Adrenal gland (tissue), 12 donors: ENCODE data around the gene DUS1L. TPM values are rescaled to one million over a fixed set of nuclear protein-coding genes. Genes with fewer than 3 reads are reported as not detected.

Experiments used
- DNase-seq, 7 donors: peaks; one replicate each; pipeline ENCODE4 v3.0.0-alpha.2; 2019 to 2020
- H3K27ac ChIP-seq, 5 donors: fragments of 200-600 bp; sonication (generic) in 4 of 5; 1 replicate in 3 of 5; 2 replicates in 2 of 5; pipeline versions ENCODE4 v1.5.1 to v1.8.0; 2016 to 2020; ENCODE audit warnings: mild to moderate bottlenecking in 1 of 5
- H3K27me3 ChIP-seq: fragments of 200-600 bp; 2 replicates; pipeline ENCODE4 v1.8.0; 2021
- H3K36me3 ChIP-seq, 2 donors: fragments of 200-600 bp; replicated peaks in 1 of 2; 1 replicate in 1 of 2; 2 replicates in 1 of 2; pipeline versions ENCODE4 v1.5.1 to v1.8.0; 2018 to 2022
- H3K4me1 ChIP-seq, 2 donors: fragments of 200-600 bp; replicated peaks in 1 of 2; 1 replicate in 1 of 2; 2 replicates in 1 of 2; pipeline versions ENCODE4 v1.5.1 to v1.8.0; 2018 to 2021
- H3K4me3 ChIP-seq, 4 donors: fragments of 200-600 bp; sonication (generic) in 3 of 4; one replicate each; pipeline ENCODE4 v1.5.1; 2016 to 2018
- H3K9me3 ChIP-seq, 3 donors: fragments of 200-600 bp; sonication (generic) in 1 of 3; replicated peaks in 1 of 3; 1 replicate in 2 of 3; 2 replicates in 1 of 3; pipeline versions ENCODE4 v1.5.1 to v1.8.0; 2016 to 2021
- CTCF ChIP-seq, 6 experiments: fragments of 450-650 bp in 4 of 6; fragments of 200-600 bp in 2 of 6; sonication (generic) in 1 of 6; IDR thresholded peaks; 1 replicate in 5 of 6; 2 replicates in 1 of 6; pipeline versions ENCODE4 v1.5.1 to v1.8.0; 2016 to 2021; ENCODE audit warnings: antibody characterized with exemption in 6 of 6, mild to moderate bottlenecking in 2 of 6, moderate library complexity in 1 of 6
- POLR2A ChIP-seq, 2 donors: fragments of 450-650 bp; IDR thresholded peaks; one replicate each; pipeline ENCODE4 v1.6.1; 2017; ENCODE audit warnings: antibody characterized with exemption in 2 of 2, mild to moderate bottlenecking in 2 of 2, moderate library complexity in 1 of 2
- WGBS, 4 donors: extraction: QIAGEN DNeasy Blood & Tissue Kit in 2 of 4; methylation state at CpG; one replicate each; pipeline versions ENCODE4 v1.1.5 to v1.1.7; 2013 to 2017; 5-methylcytosine and 5-hydroxymethylcytosine counted together
- intact Hi-C, 2 donors: fragments of 100-400 bp; cut with DNase I; formaldehyde crosslinking; loops; one replicate each; pipeline versions ENCODE4 v1.14.1 to v1.15.0; 2022 to 2023
- polyA plus RNA-seq, 3 donors: library from polyadenylated mRNA; stranded (reverse); fragments of 200-250 nt in 2 of 3; fragments of 350-450 nt in 1 of 3; fragmentation: Illumina TruSeq in 1 of 3; extraction: RNeasy Lipid Tissue Mini Kit (QIAGEN cat#74804) in 1 of 3; gene quantifications; one replicate each; pipeline ENCODE4 v1.2.3, GENCODE V29; 2013 to 2014
- total RNA-seq, 9 donors: library from RNA; depleted of rRNA in 4 of 9; stranded (reverse); fragments of >200 nt in 4 of 9; fragments of 120-200 nt in 1 of 9; fragmentation: NEBNext Ultra II Directional in 1 of 9; extraction: Animal tissue kit (Norgen Biotek cat#: 25700) in 1 of 9; gene quantifications; one replicate each; pipeline versions ENCODE4 v1.1.0 to v1.2.4, GENCODE V29; 2013 to 2023
- donor health status: healthy with polysubstance abuse.
- donor health status: Bipolar disorder and iron deficiency.
- donor health status: DM: yes; HTN: yes; CAD: no.
- donor health status: DM: no; HTN: no; CAD: no.
- donor health status: DM: no; HTN: no; CAD: no.
- donor health status: DM: yes; HTN: yes; CAD: no.

DUS1L gene
- total and polyA plus RNA-seq, 12 donors = 38.5 to 397 (median 75.7) TPM

GRCh38 chr17:82047379-82047778 is 18.2 kb downstream of the DUS1L start:
- intact Hi-C loops = no loop called here

GRCh38 chr17:82046903-82047302 is 18.7 kb downstream of the DUS1L start:
- Histone ChIP-seq H3K27ac (no peak overlapping the region), H3K36me3 (peaks cover 0 to 31% of the 10 kb centered on the region in 2 donors), H3K27me3 (no peaks in the 10 kb centered on the region), H3K9me3 (no peaks in the 10 kb centered on the region), H3K4me3 (no peak overlapping the region), H3K4me1 (peaks cover 7 to 8% of the 10 kb centered on the region in 2 donors)
- 91 to 94% (median 93%) methylated on average over 20 to 21 of the region's 21 CpGs for WGBS, 4 donors
- intact Hi-C loops = no loop called here
- no peak for DNase-seq
- no peak for TF ChIP-seq POLR2A (IDR thresholded peaks at IDR 0.05)
- no peak for TF ChIP-seq CTCF (IDR thresholded peaks at IDR 0.05)

More at GRCh38 chr17:82047379-82047778, 18.2 kb downstream of the DUS1L start:
- H3K9me3 ChIP-seq = no peaks in the 10 kb centered on the region
- no peak for DNase-seq
- H3K4me1 ChIP-seq = peaks cover 8 to 9% of the 10 kb centered on the region in 2 donors
- no peak overlapping the region for H3K27ac ChIP-seq
- H3K36me3 ChIP-seq = peaks cover 0 to 31% of the 10 kb centered on the region in 2 donors
- no peak overlapping the region for H3K4me3 ChIP-seq
- no peak for TF ChIP-seq CTCF (IDR thresholded peaks at IDR 0.05)
- TF ChIP-seq POLR2A (IDR thresholded peaks at IDR 0.05) = no peak
- WGBS, 4 donors = 90 to 96% (median 91%) methylated on average over 19 to 24 of the region's 24 CpGs
- H3K27me3 ChIP-seq = no peaks in the 10 kb centered on the region

DNA sequence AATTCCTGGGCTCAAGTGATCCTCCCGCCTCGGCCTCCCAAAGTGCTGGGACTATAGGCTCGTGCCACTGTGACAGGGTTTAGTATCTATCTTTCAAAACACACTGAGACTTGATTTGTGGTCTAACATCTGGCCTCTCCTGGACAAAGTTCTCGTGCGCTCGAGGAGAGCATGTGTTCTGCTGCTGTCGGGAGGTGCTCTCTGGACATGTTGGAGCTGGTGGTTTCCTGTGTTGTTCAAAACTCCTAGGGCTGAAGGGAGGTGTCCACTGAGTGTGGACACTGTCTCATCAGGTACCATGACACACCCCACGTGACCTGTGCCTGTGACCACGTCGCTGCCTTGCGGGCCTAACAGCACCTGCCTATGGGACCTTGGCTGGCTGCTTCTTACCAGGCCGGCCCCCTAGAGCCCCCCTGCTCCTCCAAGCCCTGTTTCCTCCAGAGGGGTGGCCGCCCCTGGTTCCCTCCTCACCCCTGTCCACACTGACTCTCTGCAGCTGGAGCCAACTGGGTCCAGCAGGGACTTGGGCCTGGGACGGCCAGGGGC is 19.6 kb downstream of the DUS1L start:
- Histone ChIP-seq H3K4me3 (no peak overlapping the region), H3K27ac (no peak overlapping the region), H3K9me3 (no peaks in the 10 kb centered on the region), H3K4me1 (peaks cover 7% of the 10 kb centered on the region in 2 donors), H3K36me3 (peaks cover 0 to 31% of the 10 kb centered on the region in 2 donors), H3K27me3 (no peaks in the 10 kb centered on the region)
- WGBS, 4 donors = 78 to 86% (median 79%) methylated on average over 10 to 14 of the region's 14 CpGs
- no peak for DNase-seq
- TF ChIP-seq CTCF (IDR thresholded peaks at IDR 0.05) (no peak), POLR2A (IDR thresholded peaks at IDR 0.05) (no peak)
- intact Hi-C loops = no loop called here

GRCh38 chr17:82043507-82043906 is 22.1 kb downstream of the DUS1L start:
- Histone ChIP-seq H3K9me3 (no peaks in the 10 kb centered on the region), H3K36me3 (peaks cover 0 to 13% of the 10 kb centered on the region in 2 donors), H3K4me3 (no peak overlapping the region), H3K27ac (no peak overlapping the region), H3K27me3 (no peaks in the 10 kb centered on the region), H3K4me1 (no peaks in the 10 kb centered on the region)
- intact Hi-C loops = no loop called here
- TF ChIP-seq POLR2A (IDR thresholded peaks at IDR 0.05) (no peak), CTCF (IDR thresholded peaks at IDR 0.05) (no peak)
- DNase-seq = no peak
- 75 to 81% (median 77%) methylated on average over 8 to 16 of the region's 16 CpGs for WGBS, 4 donors
